ENCODE results near the gene GANAB.

GRCh38 chr11:62603776-62604299 lies 42.6 kb downstream of the GANAB start:
- TF ChIP-seq CTCF (conservative IDR thresholded peaks at IDR 0.05; ENCODE audit: low read length): no peak
- no peak for TF ChIP-seq EZH2phosphoT487 (IDR thresholded peaks at IDR 0.05; ENCODE audit: borderline replicate concordance)
